SKM-1 (cell line): ENCODE measurements around the gene DEAF1.
"Not testable (repeated sequence)": the region's sequence is repeated elsewhere in the genome, so short reads cannot be mapped to it uniquely, and the experiment has no call there.

Experiments used
- DNase-seq: peaks from one replicate; lab custom pipeline; 2025; ENCODE audit not compliant: unreplicated experiment; lab: John Stamatoyannopoulos, UW

The DEAF1 gene

GRCh38 chr11:702462-703461 is 7.7 kb upstream of the DEAF1 start:
- no peak for DNase-seq

- DNase-seq = no peak
Observed at GRCh38 chr11:701741-702461, 6.9 kb upstream of the DEAF1 start.

- DNase-seq = no peak
Observed at GRCh38 chr11:699753-700152, 4.7 kb upstream of the DEAF1 start.

- DNase-seq = no peak
Observed at GRCh38 chr11:699116-699508, 4.1 kb upstream of the DEAF1 start.

GRCh38 chr11:698493-699115 is 3.6 kb upstream of the DEAF1 start:
- DNase-seq = no peak

- no peak for DNase-seq
Observed at GRCh38 chr11:697811-698311, 2.8 kb upstream of the DEAF1 start.

GRCh38 chr11:696955-697491 is 2.0 kb upstream of the DEAF1 start:
- DNase-seq = no peak

GRCh38 chr11:695538-696248 is 671 bp upstream of the DEAF1 start, which contains the start of gene TMEM80:
Gene TMEM80 (plus strand): TSS chr11:695816. CDS start chr11:695828, 12 bp downstream.
- peak; percentile 97 for DNase-seq

- DNase-seq = no peak
Observed at GRCh38 chr11:695288-695537, 191 bp upstream of the DEAF1 start.

- no peak for DNase-seq
Observed at GRCh38 chr11:693887-694562, 997 bp downstream of the DEAF1 start.

- DNase-seq = no peak
Observed at GRCh38 chr11:693415-693831, 1.6 kb downstream of the DEAF1 start.

- no peak for DNase-seq
Observed at GRCh38 chr11:692824-693414, 2.1 kb downstream of the DEAF1 start.

GRCh38 chr11:691710-692590 is 3.1 kb downstream of the DEAF1 start:
- DNase-seq = no peak

GRCh38 chr11:690738-691633 is 4.0 kb downstream of the DEAF1 start:
- no peak for DNase-seq

- not testable (repeated sequence) for DNase-seq
Observed at GRCh38 chr11:690244-690643, 4.8 kb downstream of the DEAF1 start.

GRCh38 chr11:689625-690024 is 5.4 kb downstream of the DEAF1 start:
- DNase-seq = no peak

GRCh38 chr11:688681-689080 is 6.3 kb downstream of the DEAF1 start:
- DNase-seq = no peak

- no peak for DNase-seq
Observed at GRCh38 chr11:687751-688150, 7.3 kb downstream of the DEAF1 start.
